ENCODE data around the gene SPATC1L.
"Not testable (repeated sequence)": the region's sequence is repeated elsewhere in the genome, so short reads cannot be mapped to it uniquely, and the experiment has no call there.

SPATC1L gene

GRCh38 chr21:46182548-46183336 is 1.5 kb downstream of the SPATC1L start:
- no peak for DNase-seq

GRCh38 chr21:46181953-46182547 is 2.2 kb downstream of the SPATC1L start:
- no peak for DNase-seq

- no peak for DNase-seq
Observed at GRCh38 chr21:46181436-46181835, 2.8 kb downstream of the SPATC1L start.

DNA sequence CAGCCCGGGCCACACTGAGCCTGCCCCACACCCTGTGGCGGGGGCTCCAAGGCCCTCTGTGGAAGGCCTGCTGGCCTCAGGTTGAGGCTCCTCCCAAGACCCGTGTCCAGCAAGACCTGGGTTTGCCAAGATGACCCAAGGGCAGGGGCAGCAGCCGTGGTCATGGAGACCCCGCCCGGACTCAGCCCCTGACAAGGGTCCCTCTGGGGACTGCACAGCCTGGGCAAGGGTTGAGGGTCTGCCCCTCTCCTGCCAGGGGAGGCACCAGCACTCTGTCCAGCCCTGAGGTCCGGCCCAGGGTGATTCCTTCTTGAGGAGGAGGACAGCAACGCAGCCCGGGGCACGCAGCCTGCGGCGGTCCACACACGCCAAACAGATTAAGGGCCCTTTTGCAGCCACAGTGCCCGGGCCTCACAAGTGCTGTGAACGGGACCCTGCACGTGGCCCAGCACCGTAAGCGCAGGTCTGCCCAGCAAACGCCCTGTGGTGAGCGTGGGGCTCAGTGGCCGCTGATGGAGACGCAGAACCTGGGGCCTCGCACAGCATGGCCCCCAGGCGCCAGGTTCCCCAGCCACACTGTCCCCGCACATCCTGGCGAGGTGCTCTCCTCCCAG is 3.4 kb downstream of the SPATC1L start:
- no peak for DNase-seq

GRCh38 chr21:46180079-46180722 is 4.1 kb downstream of the SPATC1L start:
- no peak for DNase-seq

GRCh38 chr21:46179708-46180078 is 4.6 kb downstream of the SPATC1L start:
- DNase-seq, result no peak

DNA sequence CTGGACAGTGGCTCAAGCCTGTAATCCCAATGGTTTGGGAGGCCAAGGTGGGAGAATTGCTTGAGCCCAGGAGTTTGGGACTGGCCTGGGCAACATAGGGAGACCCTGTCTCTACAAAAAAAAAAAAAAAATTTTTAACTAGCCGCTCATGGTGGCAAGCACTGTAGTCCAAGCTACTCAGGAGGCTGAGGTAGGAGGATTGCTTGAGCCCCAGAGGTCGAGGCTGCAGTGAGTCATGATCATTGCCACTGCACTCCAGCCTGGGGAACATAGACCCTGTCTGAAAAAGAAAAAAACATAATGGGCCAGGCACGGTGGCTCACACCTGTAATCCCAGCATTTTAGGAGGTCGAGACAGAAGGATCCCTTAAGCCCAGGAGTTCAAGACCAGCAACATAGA is 5.3 kb downstream of the SPATC1L start:
- DNase-seq, result no peak

- not testable (repeated sequence) for DNase-seq
Observed at GRCh38 chr21:46176443-46177129, 7.7 kb downstream of the SPATC1L start.

DNA sequence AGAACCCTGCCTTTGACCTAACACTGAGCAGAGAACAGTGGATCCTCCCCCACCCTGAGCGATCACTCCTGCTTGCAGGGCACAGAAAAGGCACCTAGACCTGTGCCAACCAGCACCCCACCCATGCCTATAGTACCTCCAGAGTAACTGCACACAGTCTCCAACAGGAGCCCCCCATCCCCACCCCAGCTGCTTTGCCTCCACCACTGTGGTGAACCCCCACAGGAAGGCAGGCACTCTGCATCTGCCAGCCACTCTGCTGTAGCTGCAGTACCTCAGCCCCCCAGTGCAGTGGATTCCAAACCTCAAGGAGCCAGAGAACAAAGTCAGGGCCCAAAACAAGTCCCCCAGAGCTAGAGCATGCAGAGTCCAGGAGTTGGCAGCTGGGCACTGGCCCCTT is 10.7 kb downstream of the SPATC1L start:
- no peak for DNase-seq

DNA sequence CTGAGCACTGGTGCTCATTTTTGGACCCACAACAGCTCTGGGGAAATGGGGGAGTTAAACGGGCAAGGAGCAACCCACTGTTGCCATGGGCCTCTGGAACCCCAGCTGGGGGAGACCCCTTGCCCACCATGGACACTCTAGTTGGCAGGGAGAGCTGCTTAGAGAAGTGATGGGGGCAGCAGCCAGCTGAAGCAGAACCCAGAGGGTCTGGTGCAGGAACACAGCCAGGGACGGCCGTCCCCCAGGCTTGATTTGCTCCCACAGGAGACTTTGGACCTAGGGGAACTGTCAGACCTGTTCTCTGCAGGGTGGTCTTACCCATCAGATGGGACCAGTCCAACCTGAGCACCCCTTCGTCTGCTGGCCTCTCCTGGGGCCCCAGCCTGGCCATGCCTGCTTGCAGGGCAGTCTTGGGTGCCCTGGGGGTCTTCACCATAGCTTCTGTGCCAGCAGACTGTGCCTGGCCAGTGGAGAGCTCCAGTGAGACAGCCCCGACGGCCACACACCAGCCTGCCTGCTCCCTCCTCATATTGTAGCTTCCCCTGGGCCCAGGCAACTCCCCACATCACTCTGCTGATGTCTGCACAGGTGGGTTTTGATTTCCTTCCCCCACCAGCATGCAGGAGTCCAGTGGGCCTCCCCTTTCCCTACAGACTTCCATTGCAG is 11.3 kb downstream of the SPATC1L start:
- no peak for DNase-seq

GRCh38 chr21:46171996-46172862 is 12.0 kb downstream of the SPATC1L start:
- no peak for DNase-seq

DNA sequence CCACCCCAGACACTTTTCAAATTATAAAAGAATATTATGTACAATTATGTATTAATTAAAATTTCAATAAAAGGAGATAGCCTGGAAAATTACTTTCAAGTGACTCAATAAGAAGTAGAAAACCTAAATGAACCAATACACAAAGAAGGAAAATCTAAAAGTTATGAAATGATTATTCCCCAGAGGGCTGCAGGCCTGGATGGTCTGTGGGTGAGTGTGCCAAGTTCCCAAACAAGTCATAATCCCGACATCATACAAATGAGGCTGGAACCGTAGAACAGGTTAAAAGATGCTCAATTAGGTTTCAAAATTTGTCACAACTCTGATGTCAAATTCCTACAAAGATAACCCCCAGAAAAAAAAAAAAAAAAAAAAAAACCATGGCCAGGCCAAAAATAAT is 12.7 kb downstream of the SPATC1L start:
- DNase-seq, result no peak

DNA sequence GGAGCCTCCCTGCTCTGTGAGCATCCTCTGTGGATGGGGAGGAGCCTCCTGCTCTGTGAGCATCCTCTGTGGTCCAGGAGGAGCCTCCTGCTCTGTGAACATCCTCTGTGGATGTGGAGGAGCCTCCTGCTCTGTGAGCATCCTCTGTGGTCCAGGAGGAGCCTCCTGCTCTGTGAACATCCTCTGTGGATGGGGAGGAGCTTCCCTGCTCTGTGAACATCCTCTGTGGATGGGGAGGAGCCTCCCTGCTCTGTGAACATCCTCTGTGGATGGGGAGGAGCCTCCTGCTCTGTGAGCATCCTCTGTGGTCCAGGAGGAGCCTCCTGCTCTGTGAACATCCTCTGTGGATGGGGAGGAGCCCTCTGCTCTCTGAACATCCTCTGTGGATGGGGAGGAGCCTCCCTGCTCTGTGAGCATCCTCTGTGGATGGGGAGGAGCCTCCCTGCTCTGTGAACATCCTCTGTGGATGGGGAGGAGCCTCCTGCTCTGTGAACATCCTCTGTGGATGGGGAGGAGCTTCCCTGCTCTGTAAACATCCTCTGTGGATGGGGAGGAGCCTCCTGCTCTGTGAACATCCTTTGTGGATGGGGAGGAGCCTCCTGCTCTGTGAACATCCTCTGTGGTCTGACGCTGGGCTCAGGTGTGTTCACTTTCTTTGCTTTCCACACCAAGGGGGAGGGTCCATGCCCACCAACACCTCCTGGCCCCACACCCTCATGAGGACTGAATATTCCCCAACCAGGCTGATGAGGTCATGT is 13.6 kb downstream of the SPATC1L start:
- not testable (repeated sequence) for DNase-seq

GRCh38 chr21:46168659-46169386 is 15.4 kb downstream of the SPATC1L start:
- DNase-seq, result no peak

DNA sequence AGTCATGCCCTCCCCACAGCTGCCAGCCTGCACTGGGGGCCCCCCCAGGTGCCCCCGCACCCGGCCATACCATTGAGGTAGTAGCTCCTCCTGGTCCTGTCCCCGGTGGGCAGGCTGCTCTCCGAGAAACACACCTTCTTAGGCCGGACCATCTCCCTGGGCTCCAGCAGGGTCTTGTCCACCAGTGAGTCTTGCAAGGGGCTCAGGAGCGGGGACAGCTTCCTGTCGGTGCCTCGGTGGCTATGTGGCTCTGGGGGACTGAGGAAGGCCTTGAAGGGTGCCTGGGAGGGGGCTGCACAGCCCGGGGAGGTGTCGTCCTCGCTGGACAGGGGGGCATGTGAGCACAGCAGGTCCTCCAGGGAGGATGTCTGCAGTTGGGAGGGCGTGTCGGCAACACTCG is 16.0 kb downstream of the SPATC1L start:
- DNase-seq, result no peak

DNA sequence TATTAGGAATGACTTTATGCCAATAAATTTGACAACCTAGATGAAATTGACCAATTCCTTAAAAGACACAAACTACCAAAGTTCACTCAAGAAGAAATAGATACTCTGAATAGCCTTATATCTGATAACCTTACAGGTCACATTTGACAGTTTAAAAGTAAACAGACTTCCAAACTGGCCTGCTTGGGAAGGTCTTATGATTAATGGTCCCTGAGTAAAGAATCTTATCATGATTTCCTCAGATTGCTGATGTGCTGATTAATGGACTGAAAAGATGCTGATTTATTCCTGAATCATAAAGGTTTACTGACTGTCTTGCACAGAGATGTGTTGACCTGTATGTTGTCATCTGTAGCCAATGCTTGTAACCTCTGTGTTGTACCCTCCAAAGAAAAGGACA is 19.2 kb downstream of the SPATC1L start:
- no peak for DNase-seq

DNA sequence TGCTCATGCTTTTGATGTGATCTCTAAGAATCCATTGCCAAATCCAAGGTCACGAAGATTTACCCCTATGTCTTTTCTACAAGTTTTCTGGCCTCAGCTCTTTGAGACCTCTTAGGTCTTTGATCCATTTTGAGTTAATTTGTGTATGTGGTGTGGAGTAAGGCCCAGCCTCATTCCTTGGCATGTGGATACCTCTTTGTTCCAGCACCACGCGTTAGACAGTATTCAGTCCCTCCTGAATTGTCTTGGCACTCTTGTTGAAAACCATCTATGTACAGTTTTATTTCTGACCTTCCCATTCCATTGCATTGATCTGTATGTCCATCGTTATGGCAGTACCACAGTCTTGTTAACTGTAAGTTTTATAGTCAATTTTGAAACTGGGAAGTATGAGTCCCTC is 20.9 kb downstream of the SPATC1L start:
- no peak for DNase-seq

DNA sequence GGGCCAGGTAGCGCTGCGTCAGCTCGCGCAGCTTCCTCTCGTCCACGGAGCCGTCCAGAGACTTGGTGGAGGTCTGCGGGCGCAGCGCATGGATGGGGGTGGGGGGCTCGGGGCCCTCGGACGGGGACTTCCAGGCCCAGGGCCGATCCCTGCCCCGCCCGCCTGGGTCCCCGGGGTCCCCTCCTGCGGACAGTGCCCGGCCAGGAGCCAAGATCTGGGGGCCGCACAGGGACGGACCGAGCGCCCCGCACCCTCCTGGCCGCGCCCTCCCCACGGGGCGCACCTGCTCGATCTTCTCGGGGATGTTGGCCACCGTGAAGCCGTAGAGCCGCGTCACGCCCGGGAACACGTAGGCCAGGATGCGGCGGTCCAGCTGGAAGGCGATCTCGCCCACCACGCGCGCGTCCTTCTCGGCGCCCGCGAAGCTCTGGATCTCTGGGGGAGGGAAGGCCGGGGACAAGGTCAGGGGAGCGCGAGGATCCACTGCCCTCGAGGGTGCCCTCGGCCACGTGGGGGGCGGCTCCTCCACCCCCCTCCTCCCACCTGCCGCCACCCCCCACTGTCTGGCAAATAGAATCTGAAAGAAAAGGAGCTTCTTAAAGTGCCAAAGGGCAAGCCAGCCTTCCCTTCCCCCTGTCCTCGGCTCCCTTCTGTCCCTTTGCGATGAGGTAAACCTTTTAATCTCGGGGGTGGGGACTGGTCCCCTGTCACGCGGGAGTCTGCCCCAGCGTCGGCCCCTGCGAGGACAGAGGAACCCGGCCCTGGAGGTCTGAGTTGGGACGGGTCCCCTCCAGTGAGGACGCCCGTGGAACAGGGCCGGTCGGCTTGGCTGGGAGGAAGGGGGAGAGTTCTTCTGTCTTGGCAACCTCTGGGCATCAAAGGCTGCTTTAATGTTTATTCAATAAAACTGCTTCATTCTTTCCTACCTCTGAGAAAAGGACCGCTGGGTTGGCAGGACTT is 22.3 kb downstream of the SPATC1L start:
- no peak for DNase-seq
